Gastroesophageal sphincter (tissue), 3 donors: ENCODE results near the gene SDCBP2.

Source experiments
- POLR2A ChIP-seq, 2 donors: fragments of 450-650 bp; IDR thresholded peaks; one replicate each; pipeline ENCODE4 v1.6.1; 2017; ENCODE audit warnings: antibody characterized with exemption in 2 of 2, mild to moderate bottlenecking in 2 of 2, moderate library complexity in 1 of 2
- TF ChIP-seq, protein P1 (sequence below), 4 experiments: fragments of 200-600 bp in 2 of 4; fragments of 450-650 bp in 2 of 4; sonication (generic) in 1 of 4; IDR thresholded peaks; one replicate each; pipeline ENCODE4 v1.5.1; 2017 to 2019; ENCODE audit warnings: antibody characterized with exemption in 4 of 4, mild to moderate bottlenecking in 2 of 4, moderate library complexity in 2 of 4

DNA sequence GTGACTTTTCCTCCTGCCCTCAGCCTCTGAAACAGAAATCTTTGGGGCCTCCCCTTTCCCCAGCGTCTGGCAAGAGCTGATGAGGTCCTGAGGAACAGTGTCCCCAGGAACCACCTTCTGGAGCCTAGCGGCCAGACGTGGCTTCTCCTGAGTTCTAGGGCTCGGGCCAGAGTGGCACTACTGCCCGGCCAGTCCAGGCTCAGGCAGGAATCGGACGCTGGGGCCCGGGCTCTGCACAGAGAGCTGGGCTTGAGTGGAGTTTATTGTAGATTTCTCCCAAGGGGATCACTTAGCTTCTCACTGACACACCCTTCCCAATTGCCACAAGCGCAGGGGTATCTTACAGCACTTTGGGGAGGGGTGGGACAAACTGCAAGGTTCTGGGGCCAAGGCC is 20.2 kb downstream of the SDCBP2 start:
- TF ChIP-seq, protein P1, sequence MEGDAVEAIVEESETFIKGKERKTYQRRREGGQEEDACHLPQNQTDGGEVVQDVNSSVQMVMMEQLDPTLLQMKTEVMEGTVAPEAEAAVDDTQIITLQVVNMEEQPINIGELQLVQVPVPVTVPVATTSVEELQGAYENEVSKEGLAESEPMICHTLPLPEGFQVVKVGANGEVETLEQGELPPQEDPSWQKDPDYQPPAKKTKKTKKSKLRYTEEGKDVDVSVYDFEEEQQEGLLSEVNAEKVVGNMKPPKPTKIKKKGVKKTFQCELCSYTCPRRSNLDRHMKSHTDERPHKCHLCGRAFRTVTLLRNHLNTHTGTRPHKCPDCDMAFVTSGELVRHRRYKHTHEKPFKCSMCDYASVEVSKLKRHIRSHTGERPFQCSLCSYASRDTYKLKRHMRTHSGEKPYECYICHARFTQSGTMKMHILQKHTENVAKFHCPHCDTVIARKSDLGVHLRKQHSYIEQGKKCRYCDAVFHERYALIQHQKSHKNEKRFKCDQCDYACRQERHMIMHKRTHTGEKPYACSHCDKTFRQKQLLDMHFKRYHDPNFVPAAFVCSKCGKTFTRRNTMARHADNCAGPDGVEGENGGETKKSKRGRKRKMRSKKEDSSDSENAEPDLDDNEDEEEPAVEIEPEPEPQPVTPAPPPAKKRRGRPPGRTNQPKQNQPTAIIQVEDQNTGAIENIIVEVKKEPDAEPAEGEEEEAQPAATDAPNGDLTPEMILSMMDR (IDR thresholded peaks at IDR 0.05) = no peak
- TF ChIP-seq POLR2A (IDR thresholded peaks at IDR 0.05) = no peak
